Chondrocyte (in vitro differentiated cells): ENCODE measurements around the gene PCDHGB1. TPM values are rescaled to one million over a fixed set of nuclear protein-coding genes. Genes with fewer than 3 reads are reported as not detected.

ENCODE experiments used
- DNase-seq: peaks from one replicate; pipeline ENCODE4 v3.0.0; 2021; ENCODE audit warnings: mixed read lengths, low spot score
- H3K27ac Mint-ChIP-seq: one replicate; pipeline ENCODE4 v1.8.0; 2021; ENCODE audit warnings: mild to moderate bottlenecking, moderate library complexity, mixed read lengths; ENCODE audit not compliant: unreplicated experiment
- H3K27me3 Mint-ChIP-seq: 2 replicates; pipeline ENCODE4 v1.8.0; 2021; ENCODE audit warnings: low read depth, mixed read lengths
- H3K36me3 Mint-ChIP-seq: 2 replicates; pipeline ENCODE4 v1.8.0; 2021; ENCODE audit warnings: low read depth, mixed read lengths
- H3K4me1 Mint-ChIP-seq: 2 replicates; pipeline ENCODE4 v1.8.0; 2021; ENCODE audit warnings: low read depth, mild to moderate bottlenecking, mixed read lengths
- H3K4me3 Mint-ChIP-seq: one replicate; pipeline ENCODE4 v1.8.0; 2021; ENCODE audit warnings: mild to moderate bottlenecking, moderate library complexity, mixed read lengths; ENCODE audit not compliant: unreplicated experiment
- H3K9me3 Mint-ChIP-seq: 2 replicates; pipeline ENCODE4 v1.8.0; 2021; ENCODE audit warnings: low read depth, mixed read lengths
- total RNA-seq: library from RNA; stranded (reverse); gene quantifications from 3 replicates; pipeline ENCODE4 v1.2.1, GENCODE V29; 2021
- TF ChIP-seq, protein P1 (sequence below): fragments of 200-600 bp; sonication (generic); IDR thresholded peaks from 2 replicates; pipeline ENCODE4 v1.5.0; 2021; ENCODE audit warnings: antibody characterized with exemption, mild to moderate bottlenecking, moderate library complexity

PCDHGB1 gene
- total RNA-seq, 1 donor from 2014 or later: 2.7 TPM

DNA sequence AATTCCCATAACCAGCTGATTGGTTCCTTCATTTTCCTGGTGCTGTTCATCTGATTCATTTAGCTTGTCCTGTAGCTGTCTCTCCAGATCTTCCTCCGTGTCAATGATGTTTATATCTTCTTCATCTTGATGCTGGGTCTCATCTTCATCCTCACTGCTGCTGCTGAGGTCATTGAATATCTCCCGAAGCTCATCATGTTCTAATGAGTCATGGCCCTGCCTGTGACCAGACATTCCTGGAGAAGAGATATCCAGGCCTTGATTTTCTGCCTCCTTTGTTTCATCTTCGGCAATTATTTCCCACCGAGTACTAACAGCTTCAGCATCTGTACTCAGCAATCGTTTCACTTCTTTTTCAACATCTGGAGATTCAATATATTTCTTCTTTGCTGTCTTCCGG is 30.7 kb upstream of the PCDHGB1 start:
- H3K36me3 Mint-ChIP-seq: peaks cover 58% of the 10 kb centered on the region
- peak overlapping the region; percentile 98 for H3K4me3 Mint-ChIP-seq
- DNase-seq: no peak
- no peaks in the 10 kb centered on the region for H3K27me3 Mint-ChIP-seq
- peak overlapping the region; percentile 100 for H3K27ac Mint-ChIP-seq
- H3K4me1 Mint-ChIP-seq: peaks cover 27% of the 10 kb centered on the region
- peaks cover 61% of the 10 kb centered on the region for H3K9me3 Mint-ChIP-seq
- TF ChIP-seq, protein P1, sequence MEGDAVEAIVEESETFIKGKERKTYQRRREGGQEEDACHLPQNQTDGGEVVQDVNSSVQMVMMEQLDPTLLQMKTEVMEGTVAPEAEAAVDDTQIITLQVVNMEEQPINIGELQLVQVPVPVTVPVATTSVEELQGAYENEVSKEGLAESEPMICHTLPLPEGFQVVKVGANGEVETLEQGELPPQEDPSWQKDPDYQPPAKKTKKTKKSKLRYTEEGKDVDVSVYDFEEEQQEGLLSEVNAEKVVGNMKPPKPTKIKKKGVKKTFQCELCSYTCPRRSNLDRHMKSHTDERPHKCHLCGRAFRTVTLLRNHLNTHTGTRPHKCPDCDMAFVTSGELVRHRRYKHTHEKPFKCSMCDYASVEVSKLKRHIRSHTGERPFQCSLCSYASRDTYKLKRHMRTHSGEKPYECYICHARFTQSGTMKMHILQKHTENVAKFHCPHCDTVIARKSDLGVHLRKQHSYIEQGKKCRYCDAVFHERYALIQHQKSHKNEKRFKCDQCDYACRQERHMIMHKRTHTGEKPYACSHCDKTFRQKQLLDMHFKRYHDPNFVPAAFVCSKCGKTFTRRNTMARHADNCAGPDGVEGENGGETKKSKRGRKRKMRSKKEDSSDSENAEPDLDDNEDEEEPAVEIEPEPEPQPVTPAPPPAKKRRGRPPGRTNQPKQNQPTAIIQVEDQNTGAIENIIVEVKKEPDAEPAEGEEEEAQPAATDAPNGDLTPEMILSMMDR: no peak

DNA sequence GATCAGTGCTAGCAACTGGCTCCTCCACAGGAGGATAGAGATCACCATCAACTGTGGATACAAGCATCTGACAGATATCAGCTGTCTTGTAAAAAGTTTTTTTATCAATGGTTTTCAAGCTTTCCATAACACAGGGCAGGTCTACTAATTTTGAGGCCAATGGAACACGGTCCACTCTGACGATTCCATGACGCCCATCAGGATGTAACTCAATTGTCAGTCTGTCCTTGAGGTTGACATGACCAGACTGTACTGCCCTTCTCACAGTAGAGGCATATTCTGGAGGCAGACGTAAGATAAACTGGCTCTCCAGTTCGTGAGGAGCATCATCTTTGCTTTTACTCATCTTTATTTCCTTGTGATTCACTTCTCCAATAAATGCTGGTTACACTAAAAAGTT is 30.2 kb upstream of the PCDHGB1 start:
- TF ChIP-seq, protein P1: no peak
- peaks cover 27% of the 10 kb centered on the region for H3K4me1 Mint-ChIP-seq
- H3K36me3 Mint-ChIP-seq: peaks cover 56% of the 10 kb centered on the region
- peak overlapping the region; percentile 100 for H3K27ac Mint-ChIP-seq
- H3K9me3 Mint-ChIP-seq: peaks cover 57% of the 10 kb centered on the region
- no peaks in the 10 kb centered on the region for H3K27me3 Mint-ChIP-seq
- DNase-seq: no peak
- peak overlapping the region; percentile 98 for H3K4me3 Mint-ChIP-seq

DNA sequence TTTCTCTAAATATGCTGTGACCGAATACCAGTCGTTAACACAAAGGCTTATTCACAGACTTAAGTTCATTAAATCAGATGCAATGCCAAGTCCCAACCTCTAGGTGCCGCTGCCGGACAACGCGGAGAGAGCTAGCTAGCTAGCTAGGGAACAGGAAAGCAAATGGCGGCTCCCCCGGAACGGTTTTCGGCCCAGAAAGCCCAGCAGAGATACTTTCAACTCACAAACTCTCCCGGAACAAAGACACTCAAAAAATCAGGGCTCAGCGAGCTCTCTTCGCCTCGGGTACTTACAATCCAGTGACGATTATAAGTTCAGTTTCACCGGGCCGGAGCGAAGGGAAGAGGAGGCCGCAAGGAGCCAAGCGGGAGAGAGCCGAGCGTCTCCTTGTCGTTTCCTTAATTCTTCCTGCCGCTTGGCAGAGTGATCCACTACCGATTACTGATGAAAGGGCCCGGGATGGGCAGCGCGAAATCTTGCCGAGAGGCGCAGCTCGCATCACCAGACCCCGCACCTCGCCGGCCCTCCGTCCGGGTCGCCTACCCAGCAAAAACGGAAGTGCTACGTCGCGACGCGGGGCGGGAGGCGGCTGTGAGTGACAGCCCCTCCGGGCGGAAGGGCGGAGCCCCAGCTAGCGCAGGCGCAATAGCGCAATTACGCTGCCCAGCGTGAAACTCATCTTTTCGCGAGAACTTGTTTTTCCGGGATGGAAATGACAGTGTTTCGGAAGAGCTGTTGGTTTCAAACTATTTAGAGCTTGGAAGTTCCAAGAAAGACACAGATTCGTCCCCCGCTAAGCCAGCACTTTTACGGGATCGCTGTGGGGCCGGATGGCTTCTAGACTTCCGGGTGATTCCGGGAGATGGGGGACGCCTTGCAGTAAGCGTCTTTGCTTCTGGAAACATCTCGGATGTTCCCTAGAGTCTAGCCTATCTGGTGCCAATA is 29.4 kb upstream of the PCDHGB1 start, which contains the start of gene TAF7:
TSS of gene TAF7 (minus strand) at position 560 of the 945 bp plus-strand sequence. CDS start 740 bp downstream, outside the sequence.
- H3K9me3 Mint-ChIP-seq: peaks cover 49% of the 10 kb centered on the region

DNA sequence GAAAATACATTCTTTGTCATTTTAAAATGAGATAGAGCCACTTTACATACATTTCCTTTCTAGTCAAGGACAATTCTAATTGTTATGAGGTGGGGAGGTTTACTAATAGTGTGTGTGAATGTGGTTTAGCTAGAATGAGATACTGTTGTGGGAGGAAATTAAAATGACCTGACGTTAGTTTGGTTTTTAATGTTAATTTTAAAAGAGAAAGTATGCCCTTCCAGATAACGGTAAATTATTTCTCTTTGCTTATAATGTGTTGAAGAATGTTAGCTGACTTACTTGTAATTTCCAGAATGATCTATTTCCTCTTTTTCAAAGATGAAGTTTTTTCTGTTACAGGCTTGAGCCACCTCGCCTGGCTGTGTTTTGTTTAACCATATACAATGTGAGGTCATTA is 27.6 kb upstream of the PCDHGB1 start:
- H3K27me3 Mint-ChIP-seq: no peaks in the 10 kb centered on the region
- peaks cover 55% of the 10 kb centered on the region for H3K9me3 Mint-ChIP-seq
- no peak overlapping the region for H3K27ac Mint-ChIP-seq

More for the DNA sequence above, 29.4 kb upstream of the PCDHGB1 start, which contains the start of gene TAF7:
- DNase-seq: peak; percentile 97
- H3K4me3 Mint-ChIP-seq: peak within 1 kb of the TSS; percentile 98
- H3K36me3 Mint-ChIP-seq: peaks cover 48% of the 10 kb centered on the region
- TF ChIP-seq, protein P1: peak; percentile 95
- H3K4me1 Mint-ChIP-seq: peaks cover 25% of the 10 kb centered on the region
- H3K27ac Mint-ChIP-seq: peak within 1 kb of the TSS; percentile 100
- no peaks in the 10 kb centered on the region for H3K27me3 Mint-ChIP-seq

More for the DNA sequence above, 27.6 kb upstream of the PCDHGB1 start:
- DNase-seq: no peak
- Mint-ChIP-seq H3K36me3 (peaks cover 40% of the 10 kb centered on the region), H3K4me1 (peaks cover 23% of the 10 kb centered on the region), H3K4me3 (no peak overlapping the region)
- TF ChIP-seq, protein P1: no peak
